HG03575 (cell line): Measurements from ENCODE around the gene WDR47.
"Not testable (repeated sequence)": the region's sequence is repeated elsewhere in the genome, so short reads cannot be mapped to it uniquely, and the experiment has no call there.

Experiments
- ATAC-seq: cut with Tn5 transposase; IDR thresholded peaks from one replicate; pipeline ENCODE4 v1.9.1; 2021; ENCODE audit not compliant: unreplicated experiment, insufficient number of reproducible peaks, low FRiP score; ENCODE audit errors: extremely low read depth

Gene WDR47

GRCh38 chr1:109059026-109059425 lies 17.1 kb upstream of the WDR47 start:
- no peak for ATAC-seq

GRCh38 chr1:109056064-109056463 lies 14.2 kb upstream of the WDR47 start:
- no peak for ATAC-seq

- ATAC-seq, result not testable (repeated sequence)
Measured at GRCh38 chr1:109052145-109052544, 10.2 kb upstream of the WDR47 start.

- no peak for ATAC-seq
Measured at GRCh38 chr1:109050228-109050995, 8.5 kb upstream of the WDR47 start.

GRCh38 chr1:109048335-109048734 lies 6.4 kb upstream of the WDR47 start:
- ATAC-seq, result no peak

- ATAC-seq, result no peak
Measured at GRCh38 chr1:109047339-109047738, 5.4 kb upstream of the WDR47 start.

GRCh38 chr1:109046671-109047070 lies 4.8 kb upstream of the WDR47 start:
- no peak for ATAC-seq

GRCh38 chr1:109045595-109045994 lies 3.7 kb upstream of the WDR47 start:
- ATAC-seq, result no peak

GRCh38 chr1:109040989-109041620 lies 797 bp downstream of the WDR47 start:
- no peak for ATAC-seq

- ATAC-seq, result no peak
Measured at GRCh38 chr1:109040627-109040988, 1.3 kb downstream of the WDR47 start.

GRCh38 chr1:109034382-109034781 lies 7.5 kb downstream of the WDR47 start:
- no peak for ATAC-seq

- ATAC-seq, result not testable (repeated sequence)
Measured at GRCh38 chr1:109029493-109029892, 12.4 kb downstream of the WDR47 start.

- no peak for ATAC-seq
Measured at GRCh38 chr1:109027841-109028240, 14.1 kb downstream of the WDR47 start.

GRCh38 chr1:109025694-109026093 lies 16.2 kb downstream of the WDR47 start:
- no peak for ATAC-seq

- ATAC-seq, result no peak
Measured at GRCh38 chr1:109024646-109025045, 17.3 kb downstream of the WDR47 start.

- no peak for ATAC-seq
Measured at GRCh38 chr1:109020693-109021257, 21.1 kb downstream of the WDR47 start.

- ATAC-seq, result not testable (repeated sequence)
Measured at GRCh38 chr1:109017719-109018118, 24.2 kb downstream of the WDR47 start.

GRCh38 chr1:109017134-109017533 lies 24.8 kb downstream of the WDR47 start:
- ATAC-seq, result no peak

- ATAC-seq, result no peak
Measured at GRCh38 chr1:109011335-109011734, 30.6 kb downstream of the WDR47 start.

- not testable (repeated sequence) for ATAC-seq
Measured at GRCh38 chr1:108996622-108997021, 45.3 kb downstream of the WDR47 start.
